Epithelial cell of esophagus (primary cell): Measurements from ENCODE around the gene CSF2RB.

ENCODE experiments used
- DNase-seq: peaks from one replicate; pipeline ENCODE4 v3.0.0; 2010; ENCODE audit warnings: low read depth
- H3K4me3 ChIP-seq: 2 replicates; pipeline ENCODE4 v1.5.1; 2011; ENCODE audit warnings: mild to moderate bottlenecking, low read length, control low read depth
- CTCF ChIP-seq: IDR thresholded peaks from 2 replicates; pipeline ENCODE4 v1.5.1; 2011; ENCODE audit warnings: low read depth, mild to moderate bottlenecking, low read length, control low read depth, inconsistent platforms; ENCODE audit not compliant: insufficient read depth; ENCODE audit errors: missing control alignments

Gene CSF2RB

DNA sequence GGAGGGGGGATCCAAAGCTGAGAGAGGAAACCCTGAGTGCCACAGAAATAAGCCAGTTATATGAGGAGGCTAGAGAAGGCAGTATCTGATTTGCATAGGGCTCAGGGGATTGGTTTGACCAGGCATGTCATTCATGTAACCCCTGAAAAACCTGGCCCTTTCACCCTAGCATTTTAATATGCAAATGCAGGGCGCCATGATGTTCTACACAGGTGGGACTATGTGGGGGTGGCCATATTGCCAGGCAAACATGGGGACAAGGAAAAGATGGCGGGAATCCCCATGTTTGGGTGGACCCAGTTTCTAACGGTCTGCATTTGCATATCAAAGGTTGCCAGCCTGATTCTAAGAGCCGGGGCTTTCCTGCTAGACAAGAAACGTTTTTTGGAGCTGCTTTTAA, 27.2 kb downstream of the CSF2RB start:
- H3K4me3 ChIP-seq, result no peak overlapping the region
- DNase-seq, result no peak
- no peak for TF ChIP-seq CTCF

GRCh38 chr22:36942556-36942955, 29.1 kb downstream of the CSF2RB start:
- no peak for TF ChIP-seq CTCF
- DNase-seq, result no peak
- no peak overlapping the region for H3K4me3 ChIP-seq

- TF ChIP-seq CTCF, result peak; percentile 38
- H3K4me3 ChIP-seq, result no peak overlapping the region
- no peak for DNase-seq
Observed at GRCh38 chr22:36946421-36947158, 33.2 kb downstream of the CSF2RB start.

DNA sequence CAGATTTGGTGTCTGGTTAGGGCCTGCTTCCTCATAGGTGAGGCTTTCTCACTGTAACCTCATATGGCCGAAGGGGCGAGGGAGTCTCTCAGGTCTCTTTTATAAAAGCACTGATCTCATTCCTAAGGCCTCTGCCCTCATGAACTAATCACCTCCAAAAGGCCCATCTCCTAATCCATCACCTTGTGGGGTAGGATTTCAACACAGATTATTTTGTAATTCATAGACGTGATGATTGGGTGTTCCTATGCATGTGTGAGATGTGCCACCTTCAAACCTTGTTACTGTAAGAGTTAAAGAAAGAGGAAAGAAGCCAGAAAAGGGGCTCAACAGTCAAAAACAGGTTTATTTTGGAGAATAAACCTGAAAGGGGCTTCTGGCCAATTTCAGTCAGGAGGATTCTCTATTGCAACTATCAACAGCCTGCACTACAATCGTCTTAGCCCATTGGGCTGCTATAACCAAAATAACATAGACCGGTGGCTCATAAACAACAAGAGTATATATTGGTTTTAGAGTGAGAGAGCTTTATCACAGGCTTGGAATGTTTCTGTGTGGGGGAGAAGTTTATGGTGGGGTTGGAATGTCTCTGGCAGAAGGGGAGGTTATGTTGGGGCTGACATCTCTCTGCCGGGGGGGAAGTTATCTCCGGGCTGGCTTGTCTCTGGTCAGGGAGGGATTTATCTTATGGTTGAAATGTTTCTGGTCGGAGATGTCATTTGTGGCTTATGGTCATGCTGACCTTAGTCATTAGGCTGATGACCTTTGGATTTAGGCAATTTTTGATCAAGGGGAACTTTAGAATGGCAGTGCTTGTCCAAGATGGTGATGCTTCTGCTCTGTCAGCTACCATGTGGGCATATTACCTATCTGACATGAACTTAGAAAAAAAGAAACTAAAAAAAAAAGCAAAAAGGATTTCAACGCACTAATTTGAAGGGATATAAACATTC, 35.1 kb downstream of the CSF2RB start:
- TF ChIP-seq CTCF, result no peak
- H3K4me3 ChIP-seq, result no peak overlapping the region
- DNase-seq, result no peak

DNA sequence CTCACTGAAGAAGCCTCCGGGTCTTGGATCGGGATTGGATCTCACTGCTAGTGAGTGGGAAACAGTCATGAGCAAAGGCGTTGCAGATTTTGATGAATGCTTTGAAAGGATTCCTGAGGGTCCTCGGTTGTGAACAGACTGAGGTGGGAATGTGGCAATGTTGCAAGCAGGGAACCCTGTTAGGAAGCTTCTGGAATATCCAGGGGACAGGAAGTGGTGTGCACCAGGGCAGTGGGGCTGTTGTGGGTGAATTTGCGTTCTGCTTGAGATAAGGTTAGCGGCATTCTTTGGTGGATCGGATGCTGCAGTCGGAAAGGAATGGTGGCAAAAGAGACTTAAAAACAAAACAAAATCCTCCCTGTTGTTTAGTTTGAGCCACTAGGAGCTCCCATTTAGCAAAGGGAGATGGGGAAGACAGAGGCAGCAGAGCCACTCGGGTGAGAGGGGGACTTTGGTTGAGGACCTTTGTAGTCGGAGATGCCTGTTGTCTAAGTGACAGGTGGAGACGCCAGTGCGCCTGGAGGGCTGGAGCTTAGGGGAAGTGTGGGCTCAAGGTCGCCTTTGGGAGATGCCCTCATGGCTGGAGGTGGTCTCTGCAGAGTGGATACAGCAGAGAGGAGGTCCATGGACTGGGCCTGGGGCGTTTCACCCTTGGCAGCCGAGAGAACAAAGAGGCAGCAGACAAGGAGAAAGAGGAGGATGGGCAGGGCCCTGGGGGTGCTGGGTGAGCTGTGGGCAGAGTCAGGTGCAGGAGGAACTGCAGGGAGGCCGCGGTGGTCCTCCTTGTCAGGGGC, 37.6 kb downstream of the CSF2RB start:
- H3K4me3 ChIP-seq, result no peak overlapping the region
- TF ChIP-seq CTCF, result no peak
- no peak for DNase-seq

GRCh38 chr22:36951746-36952145, 38.3 kb downstream of the CSF2RB start:
- DNase-seq, result no peak
- H3K4me3 ChIP-seq, result no peak overlapping the region
- TF ChIP-seq CTCF, result no peak
